Astrocyte (in vitro differentiated cells and primary cell): ENCODE data around the gene CENPB. TPM values are rescaled to one million over a fixed set of nuclear protein-coding genes. Genes with fewer than 3 reads are reported as not detected.

Experiments
- DNase-seq: peaks from one replicate; pipeline ENCODE4 v3.0.0-alpha.2; 2010; ENCODE audit warnings: low read depth
- FAIRE-seq: peaks from 2 replicates; lab custom pipeline; 2011; peaks lifted over from hg19 to GRCh38; lab: Jason Lieb, UNC
- H2AFZ ChIP-seq: 2 replicates; pipeline ENCODE4 v1.6.0; 2012; ENCODE audit warnings: low read depth, low read length, inconsistent platforms
- H3K27ac ChIP-seq: 2 replicates; pipeline ENCODE4 v1.5.1; 2011; ENCODE audit warnings: low read depth, low read length, inconsistent platforms
- H3K27me3 ChIP-seq: 2 replicates; pipeline ENCODE4 v1.6.0; 2011; ENCODE audit warnings: low read length, inconsistent platforms; ENCODE audit not compliant: insufficient read depth
- H3K36me3 ChIP-seq: 2 replicates; pipeline ENCODE4 v1.5.1; 2011; ENCODE audit warnings: low read length, inconsistent platforms; ENCODE audit not compliant: insufficient read depth
- H3K4me1 ChIP-seq: 2 replicates; pipeline ENCODE4 v1.5.1; 2011; ENCODE audit warnings: low read length, inconsistent platforms; ENCODE audit not compliant: insufficient read depth
- H3K4me2 ChIP-seq: 2 replicates; pipeline ENCODE4 v1.6.0; 2012; ENCODE audit warnings: low read length, inconsistent platforms
- H3K4me3 ChIP-seq: 2 replicates; pipeline ENCODE4 v1.5.1; 2011; ENCODE audit warnings: low read depth, mild to moderate bottlenecking, low read length, inconsistent platforms; ENCODE audit not compliant: insufficient read depth
- H3K79me2 ChIP-seq: 2 replicates; pipeline ENCODE4 v1.6.0; 2012; ENCODE audit warnings: mild to moderate bottlenecking, low read length, inconsistent platforms; ENCODE audit not compliant: insufficient read depth
- H3K9ac ChIP-seq: 2 replicates; pipeline ENCODE4 v1.6.0; 2012; ENCODE audit warnings: mild to moderate bottlenecking, low read length, inconsistent platforms
- H3K9me3 ChIP-seq: 2 replicates; pipeline ENCODE4 v1.5.1; 2012; ENCODE audit warnings: low read depth, mild to moderate bottlenecking, low read length, inconsistent platforms; ENCODE audit not compliant: insufficient read depth
- H4K20me1 ChIP-seq: 2 replicates; pipeline ENCODE4 v1.6.0; 2012; ENCODE audit warnings: low read length, inconsistent platforms; ENCODE audit not compliant: insufficient read depth
- H3K27ac Mint-ChIP-seq: one replicate; pipeline ENCODE4 v1.8.0; 2021; ENCODE audit warnings: mild to moderate bottlenecking, mixed read lengths; ENCODE audit not compliant: unreplicated experiment
- H3K27me3 Mint-ChIP-seq: one replicate; pipeline ENCODE4 v1.8.0; 2021; ENCODE audit warnings: low read depth, mixed read lengths; ENCODE audit not compliant: unreplicated experiment
- H3K36me3 Mint-ChIP-seq: one replicate; pipeline ENCODE4 v1.8.0; 2021; ENCODE audit warnings: low read depth, mixed read lengths; ENCODE audit not compliant: unreplicated experiment
- H3K4me1 Mint-ChIP-seq: one replicate; pipeline ENCODE4 v1.8.0; 2021; ENCODE audit warnings: low read depth, mixed read lengths; ENCODE audit not compliant: unreplicated experiment
- H3K4me3 Mint-ChIP-seq: one replicate; pipeline ENCODE4 v1.8.0; 2021; ENCODE audit warnings: mild to moderate bottlenecking, moderate library complexity, mixed read lengths; ENCODE audit not compliant: unreplicated experiment
- H3K9me3 Mint-ChIP-seq: one replicate; pipeline ENCODE4 v1.8.0; 2021; ENCODE audit warnings: mild to moderate bottlenecking, mixed read lengths; ENCODE audit not compliant: unreplicated experiment
- CTCF ChIP-seq: IDR thresholded peaks from 2 replicates; pipeline ENCODE4 v1.5.1; 2011; ENCODE audit warnings: low read depth, mild to moderate bottlenecking, inconsistent platforms, low read length, moderate library complexity; ENCODE audit not compliant: insufficient read depth
- EZH2 ChIP-seq: IDR thresholded peaks from 2 replicates; pipeline ENCODE4 v1.6.1; 2012; ENCODE audit warnings: mild to moderate bottlenecking, low read length, inconsistent platforms; ENCODE audit not compliant: insufficient read depth
- total RNA-seq: library from RNA; stranded (reverse); gene quantifications from 2 replicates; pipeline ENCODE4 v1.2.1, GENCODE V29; 2021

The CENPB gene
- total RNA-seq, 1 donor from 2014 or later: 39.1 TPM

- H2AFZ ChIP-seq: peak overlapping the region; percentile 19
- no peak overlapping the region for H3K9ac ChIP-seq
- peaks cover 5% of the 10 kb centered on the region for H3K4me1 ChIP-seq
- TF ChIP-seq CTCF (peak; percentile 38), EZH2 (no peak)
- no peak overlapping the region for H3K4me3 ChIP-seq
- no peaks in the 10 kb centered on the region for H3K79me2 ChIP-seq
- H3K4me2 ChIP-seq: peak overlapping the region; percentile 68
- no peaks in the 10 kb centered on the region for H3K36me3 ChIP-seq
- Mint-ChIP-seq H3K4me1 (no peaks in the 10 kb centered on the region), H3K27ac (no peak overlapping the region), H3K4me3 (no peak overlapping the region), H3K27me3 (peaks cover 57% of the 10 kb centered on the region), H3K9me3 (peaks cover 7% of the 10 kb centered on the region), H3K36me3 (peaks cover 3% of the 10 kb centered on the region)
- H3K27me3 ChIP-seq: peaks cover 15% of the 10 kb centered on the region
- DNase-seq (no peak), FAIRE-seq (no peak)
- no peaks in the 10 kb centered on the region for H3K9me3 ChIP-seq
- H4K20me1 ChIP-seq: peaks cover 20% of the 10 kb centered on the region
- H3K27ac ChIP-seq: no peak overlapping the region
These were observed 36.6 kb downstream of the CENPB start for GRCh38 chr20:3749689-3750531.

- no peak overlapping the region for H2AFZ ChIP-seq
- peaks cover 7% of the 10 kb centered on the region for H3K9me3 Mint-ChIP-seq
- peaks cover 3% of the 10 kb centered on the region for H3K36me3 Mint-ChIP-seq
- no peaks in the 10 kb centered on the region for H3K36me3 ChIP-seq
- no peaks in the 10 kb centered on the region for H3K9me3 ChIP-seq
- H3K4me3 Mint-ChIP-seq: no peak overlapping the region
- DNase-seq (no peak), FAIRE-seq (no peak)
- peaks cover 20% of the 10 kb centered on the region for H4K20me1 ChIP-seq
- TF ChIP-seq EZH2 (no peak), CTCF (no peak)
- H3K27me3 ChIP-seq: peaks cover 21% of the 10 kb centered on the region
- no peak overlapping the region for H3K4me3 ChIP-seq
- no peaks in the 10 kb centered on the region for H3K79me2 ChIP-seq
- H3K27ac Mint-ChIP-seq: no peak overlapping the region
- H3K27me3 Mint-ChIP-seq: peaks cover 64% of the 10 kb centered on the region
- no peak overlapping the region for H3K27ac ChIP-seq
- H3K4me1 ChIP-seq: peaks cover 5% of the 10 kb centered on the region
- no peak overlapping the region for H3K9ac ChIP-seq
- no peaks in the 10 kb centered on the region for H3K4me1 Mint-ChIP-seq
- peak overlapping the region; percentile 68 for H3K4me2 ChIP-seq
These were observed 37.4 kb downstream of the CENPB start for GRCh38 chr20:3749087-3749688.

- FAIRE-seq (no peak), DNase-seq (no peak)
- Mint-ChIP-seq H3K4me3 (no peak overlapping the region), H3K27me3 (peaks cover 70% of the 10 kb centered on the region), H3K27ac (no peak overlapping the region), H3K9me3 (peaks cover 7% of the 10 kb centered on the region), H3K4me1 (no peaks in the 10 kb centered on the region), H3K36me3 (peaks cover under 1% of the 10 kb centered on the region)
- peaks cover 22% of the 10 kb centered on the region for H3K27me3 ChIP-seq
- no peaks in the 10 kb centered on the region for H3K79me2 ChIP-seq
- peaks cover 5% of the 10 kb centered on the region for H3K4me1 ChIP-seq
- no peak overlapping the region for H3K9ac ChIP-seq
- no peak for TF ChIP-seq EZH2
- no peak for TF ChIP-seq CTCF
- no peak overlapping the region for H3K27ac ChIP-seq
- H3K4me2 ChIP-seq: no peak overlapping the region
- H3K4me3 ChIP-seq: no peak overlapping the region
- peaks cover 19% of the 10 kb centered on the region for H4K20me1 ChIP-seq
- no peak overlapping the region for H2AFZ ChIP-seq
- no peaks in the 10 kb centered on the region for H3K36me3 ChIP-seq
- no peaks in the 10 kb centered on the region for H3K9me3 ChIP-seq
These were observed 38.5 kb downstream of the CENPB start for GRCh38 chr20:3748073-3748472.
